Keratinocyte (primary cell): ENCODE data around the gene TMEM245. TPM values are rescaled to one million over a fixed set of nuclear protein-coding genes. Genes with fewer than 3 reads are reported as not detected.

Source experiments
- DNase-seq: peaks from one replicate; pipeline ENCODE4 v3.0.0-alpha.2; 2011; ENCODE audit warnings: low read depth, missing footprints, low spot score
- FAIRE-seq: peaks from 2 replicates; lab custom pipeline; 2011; peaks lifted over from hg19 to GRCh38; lab: Jason Lieb, UNC
- H2AFZ ChIP-seq: 2 replicates; pipeline ENCODE4 v1.6.0; 2012; ENCODE audit warnings: low read length, control low read depth, inconsistent platforms; ENCODE audit not compliant: control insufficient read depth
- H3K27ac ChIP-seq: 2 replicates; pipeline ENCODE4 v1.5.1; 2011; ENCODE audit warnings: low read length; ENCODE audit not compliant: control insufficient read depth, insufficient read depth
- H3K27me3 ChIP-seq: 3 replicates; pipeline ENCODE4 v1.6.0; 2011; ENCODE audit warnings: low read length; ENCODE audit not compliant: control insufficient read depth, insufficient read depth; ENCODE audit errors: extremely low read depth
- H3K36me3 ChIP-seq, 2 experiments: 2 replicates in 1 of 2; 3 replicates in 1 of 2; pipeline ENCODE4 v1.5.1; 2011; ENCODE audit warnings: low read length in 2 of 2, mild to moderate bottlenecking in 1 of 2; ENCODE audit not compliant: control insufficient read depth in 2 of 2, insufficient read depth in 2 of 2; ENCODE audit errors: extremely low read depth in 1 of 2
- H3K4me1 ChIP-seq: 3 replicates; pipeline ENCODE4 v1.5.1; 2011; ENCODE audit warnings: low read length; ENCODE audit not compliant: control insufficient read depth, insufficient read depth; ENCODE audit errors: extremely low read depth
- H3K4me2 ChIP-seq: 3 replicates; pipeline ENCODE4 v1.6.0; 2011; ENCODE audit warnings: low read depth, low read length; ENCODE audit not compliant: control insufficient read depth, insufficient read depth; ENCODE audit errors: extremely low read depth
- H3K4me3 ChIP-seq, 3 experiments: fragments of 200-600 bp in 1 of 3; sonication (generic) in 1 of 3; 2 replicates in 2 of 3; 3 replicates in 1 of 3; pipeline ENCODE4 v1.5.1; 2011 to 2016; ENCODE audit warnings: low read length in 3 of 3, mild to moderate bottlenecking in 3 of 3, control low read depth in 2 of 3, inconsistent platforms in 1 of 3, low read depth in 1 of 3, mixed read lengths in 1 of 3, mixed run types in 1 of 3, moderate library complexity in 1 of 3; ENCODE audit not compliant: control insufficient read depth in 2 of 3, insufficient read depth in 2 of 3; ENCODE audit errors: extremely low read depth in 1 of 3
- H3K79me2 ChIP-seq: 2 replicates; pipeline ENCODE4 v1.6.0; 2012; ENCODE audit warnings: low read length; ENCODE audit not compliant: control insufficient read depth, insufficient read depth
- H3K9ac ChIP-seq: 3 replicates; pipeline ENCODE4 v1.6.0; 2011; ENCODE audit warnings: low read length; ENCODE audit not compliant: control insufficient read depth, insufficient read depth; ENCODE audit errors: extremely low read depth
- H3K9me1 ChIP-seq: 3 replicates; pipeline ENCODE4 v1.6.0; 2011; ENCODE audit warnings: low read length; ENCODE audit not compliant: control insufficient read depth, insufficient read depth; ENCODE audit errors: extremely low read depth
- H3K9me3 ChIP-seq: 2 replicates; pipeline ENCODE4 v1.5.1; 2012; ENCODE audit warnings: low read depth, low read length; ENCODE audit not compliant: control insufficient read depth
- H4K20me1 ChIP-seq: 3 replicates; pipeline ENCODE4 v1.6.0; 2011; ENCODE audit warnings: low read length; ENCODE audit not compliant: control insufficient read depth, insufficient read depth; ENCODE audit errors: extremely low read depth
- CTCF ChIP-seq, 3 experiments: IDR thresholded peaks in 1 of 3; conservative IDR thresholded peaks in 1 of 3; optimal IDR thresholded peaks in 1 of 3; 2 replicates in 2 of 3; 3 replicates in 1 of 3; pipeline versions ENCODE3 to v1.5.1; 2011; ENCODE audit warnings: low read length in 3 of 3, mild to moderate bottlenecking in 3 of 3, moderate library complexity in 2 of 3, control low read depth in 1 of 3, inconsistent platforms in 1 of 3; ENCODE audit not compliant: insufficient read depth in 2 of 3; ENCODE audit errors: extremely low read depth in 1 of 3
- EZH2 ChIP-seq: IDR thresholded peaks from one replicate; pipeline ENCODE4 v1.6.1; 2012; ENCODE audit warnings: inconsistent platforms, mild to moderate bottlenecking, low read length, moderate library complexity
- dilution Hi-C: fragments of 300-500 bp; cut with MboI; formaldehyde crosslinking; loops from one replicate; pipeline ENCODE4 v1.7.0; 2020; ENCODE audit warnings: low sequenced_read_pairs; ENCODE audit not compliant: extremely low pct_ligation_motif_present
- polyA plus RNA-seq, 5 experiments: library from polyadenylated mRNA; depleted of rRNA in 3 of 5; stranded (reverse) in 3 of 5; stranded (forward) in 1 of 5; unstranded in 1 of 5; fragments of >200 nt; gene quantifications; 1 replicate in 1 of 5; 2 replicates in 3 of 5; 3 replicates in 1 of 5; pipeline versions ENCODE4 v1.2.1 to v1.2.3, GENCODE V29; 2011 to 2012; ENCODE audit warnings: missing spikeins in 2 of 5, low read depth in 1 of 5, low replicate concordance in 1 of 5

Gene TMEM245
- polyA plus RNA-seq, 1 donor (not counting 4 experiments of a cell fraction or from before 2014, with no cell fraction given), result 40.0 TPM

GRCh38 chr9:109016132-109016531 lies 103.6 kb downstream of the TMEM245 start:
- no peak for FAIRE-seq
- H2AFZ ChIP-seq, result no peak overlapping the region
- peaks cover 4% of the 10 kb centered on the region for H4K20me1 ChIP-seq
- H3K36me3 ChIP-seq, result peaks cover 2 to 8% of the 10 kb centered on the region in 2 experiments
- dilution Hi-C loops, result no loop called here
- no peak overlapping the region for H3K4me2 ChIP-seq
- no peak overlapping the region for H3K9ac ChIP-seq
- TF ChIP-seq CTCF (optimal IDR thresholded peaks at IDR 0.05 in 1 of 3, IDR thresholded peaks at IDR 0.05 in 1 of 3, conservative IDR thresholded peaks at IDR 0.05 in 1 of 3; ENCODE audit: extremely low read depth in 1 of 3, insufficient read depth in 2 of 3, low read length in 3 of 3) (no peak), EZH2 (no peak)
- peaks cover 34% of the 10 kb centered on the region for H3K4me1 ChIP-seq
- no peak for DNase-seq
- H3K79me2 ChIP-seq, result peaks cover 8% of the 10 kb centered on the region
- H3K9me3 ChIP-seq, result no peaks in the 10 kb centered on the region
- no peaks in the 10 kb centered on the region for H3K9me1 ChIP-seq
- H3K27me3 ChIP-seq, result no peaks in the 10 kb centered on the region
- no peak overlapping the region for H3K27ac ChIP-seq
- no peak overlapping the region for H3K4me3 ChIP-seq

GRCh38 chr9:109014608-109015280 lies 105.0 kb downstream of the TMEM245 start:
- no peak for TF ChIP-seq CTCF (optimal IDR thresholded peaks at IDR 0.05 in 1 of 3, IDR thresholded peaks at IDR 0.05 in 1 of 3, conservative IDR thresholded peaks at IDR 0.05 in 1 of 3; ENCODE audit: extremely low read depth in 1 of 3, insufficient read depth in 2 of 3, low read length in 3 of 3)
- TF ChIP-seq EZH2, result no peak
- Histone ChIP-seq H3K9ac (peak overlapping the region; percentile 72), H3K27ac (peak overlapping the region; percentile 83), H3K27me3 (no peaks in the 10 kb centered on the region), H4K20me1 (peaks cover 4% of the 10 kb centered on the region), H3K9me3 (no peaks in the 10 kb centered on the region), H3K4me1 (peaks cover 35% of the 10 kb centered on the region), H3K79me2 (peaks cover 22% of the 10 kb centered on the region), H3K4me3 (no peak overlapping the region), H3K36me3 (peaks cover 2 to 8% of the 10 kb centered on the region in 2 experiments), H3K4me2 (peak overlapping the region; percentile 93), H3K9me1 (no peaks in the 10 kb centered on the region), H2AFZ (no peak overlapping the region)
- FAIRE-seq (no peak), DNase-seq (no peak)
- dilution Hi-C loops, result no loop called here
